IPS-18c (cell line): ENCODE data around the gene SYNE2.
"Not testable (repeated sequence)": the region's sequence is repeated elsewhere in the genome, so short reads cannot be mapped to it uniquely, and the experiment has no call there.

Source experiments
- H3K4me3 ChIP-seq: 2 replicates; pipeline ENCODE4 v1.7.0; 2013; ENCODE audit warnings: low read depth, mild to moderate bottlenecking, low read length, moderate library complexity; ENCODE audit not compliant: insufficient read depth
- H3K9me3 ChIP-seq: one replicate; pipeline ENCODE4 v1.6.1; 2013; ENCODE audit warnings: mild to moderate bottlenecking, low read length, moderate library complexity; ENCODE audit not compliant: control insufficient read depth, insufficient read depth

SYNE2 gene

DNA sequence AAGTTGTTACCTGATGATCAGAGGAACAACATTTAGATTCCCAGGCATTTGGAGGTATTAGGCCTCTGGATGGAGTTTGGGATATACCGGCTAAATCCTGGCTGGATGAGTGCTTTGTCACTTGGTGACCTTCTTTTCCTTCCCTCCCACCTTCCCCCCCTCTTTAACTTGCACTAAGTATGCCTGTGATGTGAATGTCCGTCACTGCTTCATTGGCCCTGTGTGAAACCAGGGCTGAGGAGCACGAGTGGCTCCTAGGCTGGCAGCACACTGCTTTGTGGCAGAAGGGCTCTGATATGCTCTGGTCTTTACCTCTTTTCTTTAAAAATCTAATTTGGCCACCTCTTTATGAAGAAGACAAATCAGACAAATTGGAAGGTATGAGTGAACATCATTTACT is 345.7 kb downstream of the SYNE2 start:
- Histone ChIP-seq H3K4me3 (no peak overlapping the region), H3K9me3 (no peaks in the 10 kb centered on the region)

DNA sequence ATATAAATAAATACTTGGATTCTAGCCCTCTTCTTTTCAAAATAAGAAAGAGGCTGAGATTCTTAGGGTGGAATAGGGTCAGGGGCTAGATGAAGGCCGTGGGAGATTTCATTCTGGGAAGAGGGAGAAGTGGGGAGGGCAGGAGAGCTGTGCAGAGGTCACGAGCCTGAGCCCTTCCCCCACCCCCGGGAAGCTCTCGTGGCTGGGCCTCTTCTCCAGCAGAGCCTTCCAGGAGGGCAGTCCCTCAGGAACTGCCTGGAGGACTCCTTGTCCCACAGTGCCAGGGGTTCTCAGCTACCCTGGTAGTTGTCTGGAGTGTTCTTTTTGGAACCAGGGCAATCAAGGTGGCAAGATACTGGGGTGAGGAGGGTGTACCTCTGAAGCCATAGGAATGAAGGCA is 347.4 kb downstream of the SYNE2 start:
- Histone ChIP-seq H3K4me3 (no peak overlapping the region), H3K9me3 (no peaks in the 10 kb centered on the region)

DNA sequence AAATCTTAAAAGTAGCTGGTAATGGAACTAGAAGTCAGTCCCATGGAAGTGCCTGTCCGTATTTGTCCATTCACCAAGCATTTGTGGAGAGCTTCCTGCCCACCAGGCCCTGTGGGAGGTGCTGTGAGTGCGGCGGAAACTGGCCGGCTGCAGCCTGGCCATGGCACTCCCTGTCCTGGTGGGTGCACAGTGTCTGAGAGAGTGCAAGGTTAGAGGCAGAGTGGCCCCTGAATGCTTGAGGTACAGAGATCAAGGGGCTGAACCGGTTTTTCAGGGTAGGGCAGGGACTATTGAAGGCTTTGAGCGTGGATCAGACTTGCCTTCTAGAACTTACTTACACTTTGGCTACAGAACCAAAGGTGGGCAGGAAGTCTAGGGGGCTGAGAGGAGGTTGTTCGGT is 348.5 kb downstream of the SYNE2 start:
- no peaks in the 10 kb centered on the region for H3K9me3 ChIP-seq
- no peak overlapping the region for H3K4me3 ChIP-seq

DNA sequence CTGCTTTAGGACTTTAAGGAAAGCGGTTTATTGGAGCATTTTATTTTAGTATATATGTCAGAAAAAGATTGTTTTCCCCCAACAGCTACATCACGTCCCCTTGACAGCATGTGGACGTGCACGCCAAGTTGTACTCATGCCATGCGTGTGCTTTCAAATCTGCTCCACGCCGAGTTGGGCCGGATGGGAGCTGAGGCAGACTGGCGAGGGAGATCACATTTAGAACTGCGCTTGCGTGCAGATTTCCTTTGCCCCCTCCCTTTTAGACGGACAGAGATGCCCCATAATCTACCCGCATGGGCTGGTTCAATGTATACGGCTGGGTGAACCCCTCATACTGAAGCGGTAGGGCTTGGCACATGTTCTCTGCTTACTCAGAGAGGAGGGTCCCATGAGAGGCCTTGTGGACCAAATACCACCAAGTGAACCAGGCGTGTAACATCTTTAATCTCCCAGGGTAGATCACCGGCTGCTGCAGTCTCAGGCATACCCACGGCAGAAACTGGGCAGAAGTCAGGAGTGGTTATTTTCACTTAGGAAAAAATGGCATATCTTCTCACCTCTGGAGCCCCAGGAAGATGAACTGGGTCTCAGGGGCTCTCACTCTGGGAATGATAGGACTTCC is 349.2 kb downstream of the SYNE2 start:
- no peaks in the 10 kb centered on the region for H3K9me3 ChIP-seq
- H3K4me3 ChIP-seq: no peak overlapping the region

DNA sequence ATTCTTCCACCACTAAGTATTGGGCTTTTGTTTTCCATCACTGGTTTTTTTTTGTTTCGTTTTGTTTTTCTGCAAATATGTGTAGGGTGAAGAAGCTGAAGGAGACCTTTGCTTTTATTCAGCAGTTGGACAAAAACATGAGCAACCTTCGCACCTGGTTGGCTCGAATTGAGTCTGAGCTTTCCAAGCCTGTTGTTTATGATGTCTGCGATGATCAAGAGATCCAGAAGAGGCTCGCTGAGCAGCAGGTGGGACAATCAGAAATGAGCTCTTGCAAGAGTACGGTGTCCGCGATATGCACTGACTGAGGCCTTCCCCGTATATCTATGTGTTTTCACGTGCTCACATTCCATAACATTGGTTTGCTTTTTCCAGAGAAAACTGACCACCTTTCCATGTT is 349.9 kb downstream of the SYNE2 start:
- H3K4me3 ChIP-seq: no peak overlapping the region

DNA sequence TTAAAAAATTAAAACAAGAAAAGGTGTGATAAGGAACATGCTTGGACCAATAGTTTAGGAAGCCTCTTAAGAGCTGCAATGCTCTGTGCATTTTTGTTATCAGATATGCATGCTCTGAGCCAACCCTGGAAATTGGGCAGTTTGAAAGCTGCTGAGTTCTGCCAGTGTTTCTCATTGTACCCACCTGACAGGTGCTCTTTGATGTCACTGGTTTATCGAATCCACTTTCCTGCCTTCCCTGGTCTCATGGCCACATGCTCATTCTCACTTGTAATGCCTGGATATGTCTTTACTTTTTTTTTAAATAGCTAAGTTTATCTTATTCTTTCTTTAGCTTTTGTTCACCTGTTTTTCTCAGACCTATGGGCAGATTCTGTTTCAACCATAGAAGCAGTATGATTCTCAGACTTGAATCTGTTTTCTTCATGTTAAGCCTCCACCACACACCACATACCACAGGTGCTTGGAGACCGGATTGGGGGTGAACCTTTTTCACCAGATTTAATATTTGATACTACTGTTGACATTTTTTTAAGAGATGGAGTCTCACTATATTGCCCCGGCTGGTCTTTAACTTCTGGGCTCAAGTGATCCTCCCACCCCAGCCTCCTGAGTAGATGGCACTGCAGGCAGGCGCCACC is 350.7 kb downstream of the SYNE2 start:
- no peak overlapping the region for H3K4me3 ChIP-seq
- no peaks in the 10 kb centered on the region for H3K9me3 ChIP-seq

More for the DNA sequence above, 349.9 kb downstream of the SYNE2 start:
- no peaks in the 10 kb centered on the region for H3K9me3 ChIP-seq

DNA sequence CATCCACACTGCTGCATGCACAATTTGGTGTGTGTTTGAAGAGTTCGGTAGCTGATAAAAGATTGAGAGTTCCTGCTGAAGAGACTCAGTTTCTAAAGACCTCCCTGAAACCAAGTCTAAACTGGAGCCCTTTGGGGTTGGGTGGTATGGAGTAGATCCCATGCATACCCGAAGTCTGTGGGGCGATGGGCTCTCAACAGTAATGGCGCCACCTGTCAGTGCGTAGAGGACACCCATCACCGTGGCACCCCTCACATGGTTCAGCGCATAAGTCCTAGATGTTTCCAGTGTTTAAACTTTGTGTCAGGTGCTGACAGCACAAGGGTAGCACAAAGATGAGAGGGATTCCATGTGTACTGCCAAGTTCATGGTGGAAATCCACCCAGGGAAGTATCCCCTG is 355.5 kb downstream of the SYNE2 start:
- Histone ChIP-seq H3K9me3 (no peaks in the 10 kb centered on the region), H3K4me3 (no peak overlapping the region)

DNA sequence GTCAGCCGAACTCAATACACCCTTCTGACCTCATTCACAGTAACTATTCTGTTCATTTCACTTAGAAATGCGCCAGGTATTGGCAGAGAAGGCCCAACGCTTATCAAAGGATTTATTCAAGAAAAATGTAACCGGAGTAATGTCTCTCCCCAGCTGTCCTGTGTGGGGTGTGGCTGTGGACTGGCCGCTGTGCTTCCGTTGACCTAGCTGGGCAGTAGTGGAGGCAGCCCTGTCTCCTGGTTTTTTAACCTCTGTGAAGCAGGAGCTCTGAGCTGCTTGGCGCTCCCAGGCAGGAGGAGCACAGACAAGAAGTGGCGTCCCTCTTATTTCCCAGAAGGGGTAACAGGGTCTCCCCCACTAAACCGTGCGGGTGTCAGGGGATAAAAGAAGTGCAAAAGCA is 356.2 kb downstream of the SYNE2 start:
- Histone ChIP-seq H3K4me3 (no peak overlapping the region), H3K9me3 (no peaks in the 10 kb centered on the region)

DNA sequence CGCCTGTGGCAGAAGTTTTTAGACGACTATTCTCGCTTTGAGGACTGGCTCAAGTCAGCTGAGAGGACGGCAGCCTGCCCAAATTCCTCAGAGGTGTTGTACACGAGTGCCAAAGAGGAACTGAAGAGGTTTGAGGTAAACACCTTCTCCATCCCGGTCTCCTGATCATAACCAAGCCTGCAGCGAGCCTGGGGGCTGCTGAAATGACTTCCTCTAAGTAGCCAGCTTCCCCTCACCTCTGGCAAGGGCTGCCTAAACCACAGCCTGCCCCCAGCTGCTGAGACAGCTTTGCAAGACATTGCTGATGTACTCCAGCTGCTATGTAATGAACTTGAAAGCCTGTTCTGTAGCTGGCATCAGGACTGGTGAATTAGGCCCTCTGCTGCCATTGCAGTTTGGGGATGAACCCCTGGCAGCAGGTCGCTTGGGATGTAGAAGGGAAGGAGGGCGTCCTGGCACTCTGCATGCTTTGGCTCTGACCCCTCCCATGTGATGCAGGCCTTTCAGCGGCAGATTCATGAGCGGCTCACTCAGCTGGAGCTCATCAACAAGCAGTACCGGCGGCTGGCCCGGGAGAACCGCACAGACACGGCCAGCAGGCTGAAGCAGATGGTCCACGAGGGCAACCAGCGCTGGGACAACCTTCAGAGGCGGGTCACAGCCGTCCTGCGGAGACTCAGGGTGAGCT is 356.8 kb downstream of the SYNE2 start:
- no peak overlapping the region for H3K4me3 ChIP-seq
- no peaks in the 10 kb centered on the region for H3K9me3 ChIP-seq

DNA sequence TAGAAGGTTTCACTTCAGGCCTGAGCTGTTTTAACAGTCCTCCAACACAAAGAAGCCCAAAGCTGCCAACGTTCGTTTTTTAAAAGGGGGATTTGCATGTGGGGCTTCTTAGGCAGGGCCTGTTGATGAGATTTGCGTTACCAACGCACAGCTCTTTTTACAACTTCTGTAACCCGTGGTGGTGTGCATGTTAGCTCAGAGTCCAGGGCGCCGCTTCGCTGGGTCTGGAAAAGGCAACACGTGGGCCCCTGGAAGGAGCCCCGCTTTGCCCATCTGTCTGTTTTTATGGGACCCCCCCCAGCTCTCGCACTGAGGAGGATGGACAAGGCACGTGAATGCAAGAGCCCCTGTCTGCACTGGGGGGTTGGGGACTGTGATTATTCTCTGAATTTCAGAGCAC is 357.4 kb downstream of the SYNE2 start:
- H3K4me3 ChIP-seq: no peak overlapping the region

DNA sequence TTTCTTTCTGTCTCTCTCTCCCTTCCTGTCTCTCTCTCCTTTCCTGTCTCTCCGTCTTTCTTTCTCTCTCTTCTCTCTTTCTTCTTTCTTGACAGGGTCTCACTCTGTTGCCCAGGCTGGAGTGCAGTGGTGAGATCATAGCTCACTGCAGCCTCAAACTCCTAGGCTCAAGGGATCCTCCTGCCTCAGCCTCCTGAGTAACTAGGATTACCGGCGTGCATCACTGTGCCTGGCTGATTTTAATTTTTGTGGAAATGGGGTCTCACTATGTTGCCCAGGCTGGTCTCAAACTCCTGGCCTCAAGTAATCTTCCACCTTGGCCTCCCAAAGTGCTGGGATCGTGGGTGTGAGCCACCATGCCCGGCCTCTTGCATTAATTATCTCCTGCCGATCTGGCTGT is 358.1 kb downstream of the SYNE2 start:
- H3K4me3 ChIP-seq, H3K9me3 ChIP-seq: not testable (repeated sequence)

More for the DNA sequence above, 357.4 kb downstream of the SYNE2 start:
- H3K9me3 ChIP-seq: no peaks in the 10 kb centered on the region

DNA sequence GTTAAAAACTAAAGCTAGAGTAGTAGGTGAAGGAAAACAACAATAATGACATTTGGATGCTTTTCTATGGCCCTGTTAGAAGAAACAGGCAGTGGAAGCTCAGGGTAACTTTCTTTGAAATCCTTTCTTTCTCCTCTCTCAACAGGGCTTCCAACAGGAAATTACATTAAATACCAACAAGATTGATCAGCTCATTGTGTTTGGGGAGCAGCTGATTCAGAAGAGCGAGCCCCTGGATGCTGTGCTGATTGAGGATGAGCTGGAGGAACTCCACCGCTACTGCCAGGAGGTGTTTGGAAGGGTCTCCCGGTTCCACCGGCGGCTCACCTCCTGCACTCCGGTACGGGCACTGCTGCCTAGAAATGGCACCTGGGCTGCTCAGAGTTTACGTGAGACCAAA is 359.9 kb downstream of the SYNE2 start:
- H3K4me3 ChIP-seq: no peak overlapping the region
- H3K9me3 ChIP-seq: no peaks in the 10 kb centered on the region

DNA sequence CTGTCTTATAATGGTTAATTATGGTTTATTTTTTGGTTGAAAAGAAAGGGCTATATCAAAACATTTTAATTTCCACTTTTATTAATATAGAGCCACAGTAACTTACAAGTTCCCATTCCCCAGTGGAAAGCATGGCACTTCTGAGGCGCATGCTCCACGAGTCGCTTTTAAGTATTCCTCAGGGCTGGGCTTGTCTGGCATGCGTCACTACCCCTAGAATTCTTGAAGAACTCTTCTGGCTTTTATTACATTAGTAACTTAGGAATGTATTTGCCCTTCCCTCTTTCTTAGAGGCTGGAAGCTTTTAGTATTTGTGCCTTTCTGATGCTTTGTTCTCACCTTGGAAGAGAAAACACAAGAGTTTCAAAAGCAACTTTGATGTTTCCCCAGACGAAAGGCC is 360.3 kb downstream of the SYNE2 start:
- H3K4me3 ChIP-seq: no peak overlapping the region
- no peaks in the 10 kb centered on the region for H3K9me3 ChIP-seq

DNA sequence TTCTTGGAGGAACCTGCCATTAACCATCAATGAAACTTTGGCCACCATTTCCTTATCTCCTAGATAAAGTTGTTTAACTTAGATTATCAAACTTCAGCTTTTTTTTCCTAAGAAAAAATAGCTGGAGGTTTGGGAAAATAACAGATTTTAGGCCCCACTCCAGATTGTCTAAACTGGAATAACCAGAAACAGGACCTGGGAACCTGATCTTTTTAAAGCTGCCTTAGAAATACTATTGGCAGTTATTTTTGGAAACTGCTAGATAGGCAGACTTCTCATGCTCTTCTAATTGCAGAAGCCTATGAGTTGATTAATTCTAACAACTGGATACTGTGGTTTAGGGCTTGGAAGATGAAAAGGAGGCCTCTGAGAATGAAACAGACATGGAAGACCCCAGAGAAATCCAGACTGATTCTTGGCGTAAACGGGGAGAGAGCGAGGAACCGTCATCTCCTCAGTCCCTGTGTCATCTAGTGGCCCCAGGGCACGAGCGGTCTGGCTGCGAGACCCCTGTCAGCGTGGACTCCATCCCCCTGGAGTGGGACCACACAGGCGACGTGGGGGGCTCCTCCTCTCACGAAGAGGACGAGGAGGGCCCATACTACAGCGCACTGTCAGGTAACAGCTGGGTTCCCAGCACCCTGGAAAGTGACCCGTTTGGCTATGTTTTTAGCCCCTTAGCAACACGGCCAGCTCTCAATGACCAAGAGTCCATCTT is 361.2 kb downstream of the SYNE2 start:
- Histone ChIP-seq H3K4me3 (no peak overlapping the region), H3K9me3 (no peaks in the 10 kb centered on the region)

DNA sequence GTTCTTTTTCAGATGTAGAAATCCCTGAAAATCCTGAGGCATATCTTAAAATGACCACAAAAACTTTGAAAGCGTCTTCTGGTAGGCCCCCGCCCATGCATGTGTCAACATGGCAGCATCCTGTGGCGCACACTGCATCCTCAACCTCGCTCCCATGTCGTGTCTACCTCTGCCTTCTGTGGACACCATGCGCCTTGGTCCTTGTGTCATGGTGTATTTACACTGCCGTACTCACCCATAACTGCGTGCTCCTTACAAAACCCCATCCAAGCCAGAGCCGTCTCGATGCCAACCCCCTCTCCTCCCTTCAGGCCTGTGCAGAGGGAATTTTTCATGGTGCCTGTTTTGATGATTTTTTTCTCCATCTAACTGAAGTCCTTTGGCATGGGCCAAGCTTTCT is 362.5 kb downstream of the SYNE2 start:
- H3K4me3 ChIP-seq: no peak overlapping the region
- no peaks in the 10 kb centered on the region for H3K9me3 ChIP-seq

DNA sequence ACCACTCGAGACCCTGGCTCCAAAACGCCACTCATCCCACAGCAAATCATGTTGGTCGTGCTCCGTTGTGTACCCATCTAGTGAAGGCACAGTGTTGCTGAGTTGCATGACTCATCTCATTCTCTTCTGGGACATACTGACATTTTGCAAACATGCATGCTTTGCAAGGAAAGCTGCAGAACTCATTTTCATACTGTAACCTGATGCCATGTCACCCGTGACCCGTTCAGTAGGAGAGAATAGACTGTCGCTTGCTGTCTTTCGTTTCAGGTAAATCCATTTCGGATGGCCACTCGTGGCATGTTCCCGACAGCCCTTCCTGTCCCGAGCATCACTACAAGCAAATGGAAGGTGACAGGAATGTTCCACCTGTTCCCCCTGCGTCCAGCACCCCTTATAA is 363.2 kb downstream of the SYNE2 start:
- Histone ChIP-seq H3K9me3 (no peaks in the 10 kb centered on the region), H3K4me3 (no peak overlapping the region)

DNA sequence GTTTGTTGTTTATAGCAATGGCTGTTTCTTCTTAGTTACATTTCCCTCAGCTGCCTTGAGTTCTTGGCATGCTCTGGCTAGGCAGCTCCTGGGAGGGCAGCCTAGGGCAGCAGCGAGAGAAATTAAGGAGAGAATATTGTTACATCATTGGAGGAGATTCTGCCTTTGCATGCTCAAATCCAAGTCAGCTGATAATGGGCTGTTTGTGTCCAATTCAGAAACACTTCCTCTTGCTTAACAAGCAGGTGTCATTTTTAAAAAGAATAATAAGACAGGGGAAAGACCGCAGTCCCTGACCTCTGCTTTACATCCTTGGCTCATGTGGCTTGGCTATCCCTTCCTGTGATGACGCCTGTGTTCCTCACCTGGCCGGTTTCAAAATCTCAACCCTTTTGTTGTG is 364.5 kb downstream of the SYNE2 start:
- no peaks in the 10 kb centered on the region for H3K9me3 ChIP-seq
- no peak overlapping the region for H3K4me3 ChIP-seq

DNA sequence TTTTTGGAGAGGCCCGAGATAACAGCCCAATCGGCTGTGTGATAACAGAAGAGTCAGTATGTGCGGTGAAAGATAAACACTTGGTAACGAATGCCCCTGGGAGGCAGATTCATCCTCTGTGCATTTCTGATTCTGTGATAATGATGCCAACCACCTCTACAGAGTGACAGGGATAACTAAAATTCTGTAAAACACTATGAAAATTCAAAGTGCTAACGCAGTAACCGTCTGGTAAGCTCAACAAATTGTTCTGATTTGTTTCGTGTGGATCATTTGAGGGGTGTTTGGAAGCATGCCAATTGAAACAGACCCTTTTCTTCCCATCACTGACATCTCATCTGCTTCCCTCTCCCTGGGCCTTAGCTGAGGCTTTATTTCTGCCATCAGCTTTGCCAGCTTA is 365.0 kb downstream of the SYNE2 start:
- Histone ChIP-seq H3K9me3 (no peaks in the 10 kb centered on the region), H3K4me3 (no peak overlapping the region)
